Activated T-helper 2 cell treated with anti-CD3 and anti-CD28 coated beads, Interferon-gamma antibody, Interleukin-2, Interleukin-4, amounts not matched to agents 10 μg/mL and 5 μg/mL and 100 μg/mL, durations not matched to agents 14 hours and 24 hours and 36 hours (primary cell): Measurements from ENCODE around the gene RFX2. TPM values are rescaled to one million over a fixed set of nuclear protein-coding genes. Genes with fewer than 3 reads are reported as not detected.

Experiments used
- DNase-seq: peaks from one replicate; pipeline ENCODE4 v3.0.0; 2021; ENCODE audit warnings: low spot score
- H3K27ac Mint-ChIP-seq: one replicate; pipeline ENCODE4 v1.8.0; 2021; ENCODE audit warnings: mixed read lengths
- H3K27me3 Mint-ChIP-seq: one replicate; pipeline ENCODE4 v1.8.0; 2021; ENCODE audit warnings: low read depth, mixed read lengths
- H3K36me3 Mint-ChIP-seq: one replicate; pipeline ENCODE4 v1.8.0; 2021; ENCODE audit warnings: low read depth, mixed read lengths
- H3K4me1 Mint-ChIP-seq: one replicate; pipeline ENCODE4 v1.8.0; 2021; ENCODE audit warnings: low read depth, mixed read lengths
- H3K4me3 Mint-ChIP-seq: one replicate; pipeline ENCODE4 v1.8.0; 2021; ENCODE audit warnings: low read depth, mild to moderate bottlenecking, moderate library complexity, mixed read lengths
- H3K9me3 Mint-ChIP-seq: one replicate; pipeline ENCODE4 v1.8.0; 2021; ENCODE audit warnings: mixed read lengths
- intact Hi-C: fragments of 100-400 bp; cut with micrococcal nuclease; formaldehyde crosslinking; loops from one replicate; pipeline ENCODE4 v1.15.1; 2023
- total RNA-seq: library from RNA; stranded (reverse); gene quantifications from 2 replicates; pipeline ENCODE4 v1.2.3, GENCODE V29; 2022

Gene RFX2
- total RNA-seq, 1 donor from 2014 or later, result 8.7 TPM

GRCh38 chr19:5956728-5957127 is 153.6 kb downstream of the RFX2 start:
- Mint-ChIP-seq H3K4me3 (no peak overlapping the region), H3K36me3 (peaks cover 26% of the 10 kb centered on the region), H3K27ac (no peak overlapping the region), H3K27me3 (no peaks in the 10 kb centered on the region), H3K4me1 (peaks cover 47% of the 10 kb centered on the region), H3K9me3 (no peaks in the 10 kb centered on the region)
- intact Hi-C loops, result no loop called here
- no peak for DNase-seq

GRCh38 chr19:5956323-5956722 is 154.0 kb downstream of the RFX2 start:
- H3K27ac Mint-ChIP-seq, result peak overlapping the region; percentile 55
- H3K4me1 Mint-ChIP-seq, result peaks cover 49% of the 10 kb centered on the region
- DNase-seq, result no peak
- no peak overlapping the region for H3K4me3 Mint-ChIP-seq
- intact Hi-C loops, result no loop called here
- no peaks in the 10 kb centered on the region for H3K27me3 Mint-ChIP-seq
- no peaks in the 10 kb centered on the region for H3K9me3 Mint-ChIP-seq
- H3K36me3 Mint-ChIP-seq, result peaks cover 31% of the 10 kb centered on the region

GRCh38 chr19:5955636-5955935 is 154.7 kb downstream of the RFX2 start:
- Mint-ChIP-seq H3K4me3 (no peak overlapping the region), H3K27ac (no peak overlapping the region), H3K36me3 (peaks cover 38% of the 10 kb centered on the region), H3K9me3 (no peaks in the 10 kb centered on the region), H3K27me3 (no peaks in the 10 kb centered on the region), H3K4me1 (peaks cover 56% of the 10 kb centered on the region)
- intact Hi-C loops, result no loop called here
- DNase-seq, result no peak

- peaks cover 50% of the 10 kb centered on the region for H3K36me3 Mint-ChIP-seq
- H3K9me3 Mint-ChIP-seq, result no peaks in the 10 kb centered on the region
- DNase-seq, result no peak
- H3K27ac Mint-ChIP-seq, result peak overlapping the region; percentile 94
- no peaks in the 10 kb centered on the region for H3K27me3 Mint-ChIP-seq
- peak overlapping the region; percentile 76 for H3K4me3 Mint-ChIP-seq
- intact Hi-C loops, result loop anchor here (1.0 kb wide), 1 partner anchor 8 kb away; no protein-coding TSS in a partner anchor
- peaks cover 63% of the 10 kb centered on the region for H3K4me1 Mint-ChIP-seq
Observed at GRCh38 chr19:5954293-5954692, 156.0 kb downstream of the RFX2 start.

GRCh38 chr19:5953680-5954213 is 156.6 kb downstream of the RFX2 start:
- intact Hi-C loops, result loop anchor here (1.0 to 2.0 kb wide), 2 partner anchors 9 to 49 kb away; partner anchors contain the start of gene VMAC
- H3K27me3 Mint-ChIP-seq, result no peaks in the 10 kb centered on the region

GRCh38 chr19:5953030-5953589 is 157.2 kb downstream of the RFX2 start:
- Mint-ChIP-seq H3K4me1 (peaks cover 71% of the 10 kb centered on the region), H3K4me3 (peak overlapping the region; percentile 76), H3K9me3 (no peaks in the 10 kb centered on the region), H3K27ac (peak overlapping the region; percentile 94), H3K27me3 (no peaks in the 10 kb centered on the region), H3K36me3 (peaks cover 57% of the 10 kb centered on the region)
- intact Hi-C loops, result loop anchor here (2.0 kb wide), 1 partner anchor 48 kb away; the partner anchor contains the start of gene VMAC
- DNase-seq, result no peak

More at GRCh38 chr19:5953680-5954213, 156.6 kb downstream of the RFX2 start:
- Mint-ChIP-seq H3K9me3 (no peaks in the 10 kb centered on the region), H3K4me3 (peak overlapping the region; percentile 76), H3K36me3 (peaks cover 54% of the 10 kb centered on the region), H3K27ac (peak overlapping the region; percentile 94), H3K4me1 (peaks cover 66% of the 10 kb centered on the region)
- peak; percentile 23 for DNase-seq

GRCh38 chr19:5952193-5953029 is 157.9 kb downstream of the RFX2 start:
- intact Hi-C loops, result loop anchor here (2.0 kb wide), 1 partner anchor 48 kb away; the partner anchor contains the start of gene VMAC
- Mint-ChIP-seq H3K27ac (peak overlapping the region; percentile 94), H3K4me3 (no peak overlapping the region), H3K27me3 (no peaks in the 10 kb centered on the region), H3K4me1 (peaks cover 73% of the 10 kb centered on the region), H3K36me3 (peaks cover 59% of the 10 kb centered on the region), H3K9me3 (no peaks in the 10 kb centered on the region)
- DNase-seq, result no peak

- no peak for DNase-seq
- peaks cover 70% of the 10 kb centered on the region for H3K4me1 Mint-ChIP-seq
- peak overlapping the region; percentile 85 for H3K27ac Mint-ChIP-seq
- H3K9me3 Mint-ChIP-seq, result no peaks in the 10 kb centered on the region
- peaks cover 62% of the 10 kb centered on the region for H3K36me3 Mint-ChIP-seq
- intact Hi-C loops, result no loop called here
- H3K27me3 Mint-ChIP-seq, result no peaks in the 10 kb centered on the region
- no peak overlapping the region for H3K4me3 Mint-ChIP-seq
Observed at GRCh38 chr19:5951338-5951861, 158.9 kb downstream of the RFX2 start.

GRCh38 chr19:5950741-5951140 is 159.6 kb downstream of the RFX2 start:
- intact Hi-C loops, result no loop called here
- H3K9me3 Mint-ChIP-seq, result no peaks in the 10 kb centered on the region
- H3K36me3 Mint-ChIP-seq, result peaks cover 62% of the 10 kb centered on the region
- no peak overlapping the region for H3K4me3 Mint-ChIP-seq
- peaks cover 66% of the 10 kb centered on the region for H3K4me1 Mint-ChIP-seq
- no peak for DNase-seq
- peak overlapping the region; percentile 85 for H3K27ac Mint-ChIP-seq
- H3K27me3 Mint-ChIP-seq, result no peaks in the 10 kb centered on the region

GRCh38 chr19:5949792-5950305 is 160.5 kb downstream of the RFX2 start:
- Mint-ChIP-seq H3K27me3 (no peaks in the 10 kb centered on the region), H3K4me1 (peaks cover 68% of the 10 kb centered on the region)
- intact Hi-C loops, result no loop called here

GRCh38 chr19:5948752-5949564 is 161.3 kb downstream of the RFX2 start:
- DNase-seq, result no peak
- peaks cover 62% of the 10 kb centered on the region for H3K4me1 Mint-ChIP-seq
- H3K9me3 Mint-ChIP-seq, result no peaks in the 10 kb centered on the region
- intact Hi-C loops, result no loop called here
- H3K27ac Mint-ChIP-seq, result peak overlapping the region; percentile 85
- H3K4me3 Mint-ChIP-seq, result peak overlapping the region; percentile 40
- H3K36me3 Mint-ChIP-seq, result peaks cover 61% of the 10 kb centered on the region
- no peaks in the 10 kb centered on the region for H3K27me3 Mint-ChIP-seq

More at GRCh38 chr19:5949792-5950305, 160.5 kb downstream of the RFX2 start:
- Mint-ChIP-seq H3K9me3 (no peaks in the 10 kb centered on the region), H3K36me3 (peaks cover 64% of the 10 kb centered on the region), H3K4me3 (peak overlapping the region; percentile 57), H3K27ac (peak overlapping the region; percentile 85)
- no peak for DNase-seq

- intact Hi-C loops, result no loop called here
- H3K36me3 Mint-ChIP-seq, result peaks cover 53% of the 10 kb centered on the region
- no peaks in the 10 kb centered on the region for H3K27me3 Mint-ChIP-seq
- no peak overlapping the region for H3K4me3 Mint-ChIP-seq
- no peak for DNase-seq
- H3K27ac Mint-ChIP-seq, result peak overlapping the region; percentile 44
- H3K9me3 Mint-ChIP-seq, result no peaks in the 10 kb centered on the region
- peaks cover 48% of the 10 kb centered on the region for H3K4me1 Mint-ChIP-seq
Observed at GRCh38 chr19:5947435-5947834, 162.9 kb downstream of the RFX2 start.
